Measurements from ENCODE around the gene DRD1.
"Not testable (repeated sequence)": the region's sequence is repeated elsewhere in the genome, so short reads cannot be mapped to it uniquely, and the experiment has no call there.

The DRD1 gene

GRCh38 chr5:175467983-175468690, 24.2 kb upstream of the DRD1 start:
- no peak for DNase-seq

- no peak for DNase-seq
These were observed 22.8 kb upstream of the DRD1 start for GRCh38 chr5:175466700-175467318.

- DNase-seq, result no peak
These were observed 21.3 kb upstream of the DRD1 start for GRCh38 chr5:175465282-175465681.

DNA sequence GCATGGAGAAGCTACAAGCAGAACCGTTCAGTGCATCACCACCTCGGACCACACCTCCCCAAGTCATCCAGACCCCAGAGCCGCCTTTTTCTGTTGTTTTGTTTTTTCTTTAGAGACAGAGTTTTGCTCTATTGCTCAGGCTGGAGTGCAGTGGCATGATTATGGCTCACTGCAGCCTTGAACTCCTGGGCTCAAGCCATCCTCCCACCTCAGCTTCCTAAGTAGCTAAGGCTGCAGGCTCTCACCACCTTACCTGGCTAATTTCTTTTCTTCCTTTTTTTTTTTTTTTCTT, 20.9 kb upstream of the DRD1 start:
- no peak for DNase-seq

- peak; percentile 78 for DNase-seq
These were observed 20.3 kb upstream of the DRD1 start for GRCh38 chr5:175464074-175464941.

DNA sequence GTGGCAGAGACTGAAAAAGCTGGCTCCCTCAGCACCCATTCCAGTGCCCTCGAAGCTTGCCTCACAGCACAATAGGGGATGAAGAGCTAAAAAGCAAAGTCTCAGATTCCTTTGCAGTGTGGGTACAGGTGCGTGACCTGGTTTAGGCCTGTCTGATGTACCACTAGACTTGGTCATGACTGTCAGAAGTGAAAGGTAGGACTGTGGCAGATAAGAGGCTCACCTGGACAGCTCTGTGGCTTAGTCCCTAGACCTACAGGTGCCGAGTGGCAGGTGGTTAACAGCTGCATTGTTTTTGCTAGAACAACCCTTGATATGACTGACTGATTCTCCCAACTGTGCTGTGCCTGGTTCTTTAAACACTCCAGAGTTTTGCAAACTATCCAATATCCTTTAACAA, 19.7 kb upstream of the DRD1 start:
- no peak for DNase-seq

GRCh38 chr5:175461370-175461769, 17.4 kb upstream of the DRD1 start:
- no peak for DNase-seq

GRCh38 chr5:175460552-175460951, 16.6 kb upstream of the DRD1 start:
- DNase-seq, result no peak

DNA sequence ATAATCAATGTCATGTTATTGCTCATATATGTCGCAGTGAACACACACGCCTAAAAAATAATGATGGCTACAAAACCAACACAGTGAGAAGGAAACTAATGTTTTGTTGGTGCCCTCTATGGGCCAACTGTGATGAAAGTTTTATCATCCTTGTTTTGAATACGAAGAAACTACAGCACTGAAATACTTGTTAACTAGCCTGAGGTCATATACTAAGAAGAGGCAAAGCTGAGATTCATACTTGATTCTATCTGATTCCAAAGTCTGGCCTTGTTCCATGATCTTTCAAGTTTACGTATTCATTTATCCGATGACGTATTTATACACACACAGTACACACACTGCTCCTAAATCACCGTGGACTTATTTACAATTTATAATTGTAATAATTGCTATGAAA, 16.1 kb upstream of the DRD1 start:
- DNase-seq, result no peak

DNA sequence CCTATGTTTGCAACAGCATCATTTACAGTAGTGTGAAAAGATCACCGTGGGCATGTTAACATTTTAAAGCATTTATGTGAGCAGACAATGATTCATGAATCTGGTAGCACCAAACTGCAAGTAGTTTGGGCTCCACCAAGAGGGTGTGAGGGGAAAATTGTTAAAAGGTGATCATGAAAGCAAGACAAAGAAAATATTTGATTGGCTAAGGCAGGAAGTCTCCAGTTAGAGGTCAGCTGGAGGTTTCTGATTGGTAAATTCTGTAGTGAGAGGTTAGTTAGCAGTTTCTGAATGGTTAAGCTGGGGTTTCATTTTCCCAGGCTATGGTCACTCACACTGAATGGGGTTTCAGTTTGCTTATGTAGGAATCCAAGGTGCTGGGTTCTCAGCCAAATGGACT, 13.5 kb upstream of the DRD1 start:
- DNase-seq, result no peak

DNA sequence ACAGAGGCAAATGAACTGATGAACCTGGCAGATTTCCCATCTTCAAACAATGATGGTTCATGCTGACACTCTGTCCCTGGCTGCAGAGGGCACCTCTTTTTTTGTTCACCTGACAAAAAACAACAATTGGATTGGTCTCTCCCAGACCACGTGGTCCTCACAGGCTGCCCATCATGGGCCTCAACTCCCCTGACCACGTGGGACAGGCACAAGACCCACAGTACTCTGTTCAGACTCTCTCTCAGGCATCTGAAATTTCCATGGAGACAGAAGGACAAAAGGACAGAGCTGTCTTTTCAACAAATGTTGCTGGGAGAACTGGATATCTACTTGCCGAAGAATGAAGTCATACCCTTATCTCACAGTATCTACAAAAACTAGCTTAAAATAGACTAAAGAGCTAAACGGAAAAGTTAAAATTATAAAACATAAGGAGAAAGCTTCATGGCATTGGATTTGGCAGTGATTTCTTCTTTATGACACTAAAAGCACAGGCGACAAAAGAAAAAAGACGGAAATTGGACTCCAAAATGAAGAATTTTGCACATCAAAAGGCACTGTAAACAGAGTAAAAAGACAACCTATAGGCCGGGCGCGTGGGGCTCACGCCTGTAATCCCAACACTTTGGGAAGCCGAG, 12.2 kb upstream of the DRD1 start:
- DNase-seq, result no peak

DNA sequence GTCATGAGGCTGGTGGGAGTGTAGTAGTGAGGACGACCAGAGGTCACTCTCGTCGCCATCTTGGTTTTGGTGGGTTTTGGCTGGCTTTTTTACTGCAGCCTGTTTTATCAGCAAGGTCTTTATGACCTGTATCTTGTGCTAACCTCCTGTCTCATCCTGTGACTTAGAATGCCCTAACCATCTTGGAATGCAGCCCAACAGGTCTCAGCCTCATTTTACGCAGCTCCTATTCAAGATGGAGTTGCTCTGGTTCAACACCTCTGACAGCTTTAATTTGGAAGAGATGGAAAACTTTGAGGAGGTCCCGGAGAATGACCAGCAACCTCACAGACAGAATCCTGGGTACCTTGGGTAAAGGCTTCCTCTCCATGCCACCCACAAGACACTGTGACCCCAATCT, 10.4 kb upstream of the DRD1 start:
- not testable (repeated sequence) for DNase-seq

- no peak for DNase-seq
These were observed 8.2 kb upstream of the DRD1 start for GRCh38 chr5:175452166-175452565.

DNA sequence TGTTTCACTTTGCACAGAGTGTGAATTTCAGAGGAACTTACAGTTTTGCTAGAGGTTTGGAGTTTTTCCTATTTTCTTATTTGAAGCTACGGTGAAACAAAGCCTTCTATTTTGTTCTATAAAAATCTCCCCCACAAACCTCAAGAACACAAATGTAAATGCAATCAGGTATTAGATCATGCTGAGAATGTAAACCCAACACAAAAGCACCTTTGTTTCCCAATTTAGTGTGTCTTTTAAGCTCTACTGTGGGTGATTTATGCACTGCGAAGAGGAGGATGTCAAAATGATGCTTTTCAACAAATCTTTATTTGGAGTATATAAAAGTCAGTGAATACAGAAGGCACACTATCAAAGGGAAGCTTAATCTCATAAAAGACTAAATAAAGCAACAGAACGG, 4.3 kb upstream of the DRD1 start:
- no peak for DNase-seq

- DNase-seq, result no peak
These were observed 3.6 kb upstream of the DRD1 start for GRCh38 chr5:175447571-175447970.

DNA sequence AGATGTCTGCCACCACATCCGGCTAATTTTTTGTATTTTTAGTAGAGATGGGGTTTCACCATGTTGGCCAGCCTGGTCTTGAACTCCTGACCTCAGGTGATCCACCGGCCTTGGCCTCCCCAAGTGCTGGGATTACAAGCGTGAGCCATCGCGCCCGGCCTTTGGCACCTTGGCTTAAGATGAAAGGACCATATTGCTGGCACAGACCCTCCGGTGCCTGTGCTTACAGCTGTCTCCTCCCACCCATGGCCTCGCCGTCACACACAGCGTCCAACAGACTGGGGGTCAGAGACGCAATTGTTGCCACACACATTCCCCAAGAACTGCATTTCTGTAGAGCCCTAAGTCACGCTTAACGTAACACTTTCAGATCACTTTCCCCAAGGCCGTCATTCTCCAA, 2.4 kb upstream of the DRD1 start:
- DNase-seq, result not testable (repeated sequence)

- DNase-seq, result no peak
These were observed 999 bp upstream of the DRD1 start for GRCh38 chr5:175444905-175445456.

DNA sequence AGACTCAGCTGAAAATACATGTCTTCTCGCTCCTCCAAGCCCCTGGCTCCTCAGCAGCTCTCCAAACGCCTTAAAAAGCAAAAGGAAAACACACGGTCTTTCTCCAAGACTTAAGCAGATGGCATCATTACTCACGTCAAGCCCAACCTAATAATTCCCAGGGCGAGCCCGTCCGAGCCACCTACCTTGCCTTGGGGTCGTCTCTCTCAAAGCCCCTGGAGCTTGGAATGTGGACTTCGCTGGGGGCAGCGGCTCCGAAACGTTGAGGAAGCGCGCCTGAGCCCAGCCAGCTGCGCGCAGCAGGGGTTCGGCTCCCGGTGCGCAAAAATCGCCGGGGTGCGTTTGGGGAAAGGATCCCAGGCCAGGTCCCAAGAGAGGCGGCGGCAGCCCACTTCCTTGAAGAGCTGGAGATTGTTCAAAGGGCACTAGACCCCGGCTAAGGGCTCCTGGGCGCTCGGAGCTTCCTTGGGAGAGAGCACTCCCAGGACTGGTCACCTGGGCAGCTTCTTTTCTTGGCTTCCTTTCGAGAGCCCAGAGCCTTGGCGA, 395 bp downstream of the DRD1 start:
- DNase-seq, result no peak

DNA sequence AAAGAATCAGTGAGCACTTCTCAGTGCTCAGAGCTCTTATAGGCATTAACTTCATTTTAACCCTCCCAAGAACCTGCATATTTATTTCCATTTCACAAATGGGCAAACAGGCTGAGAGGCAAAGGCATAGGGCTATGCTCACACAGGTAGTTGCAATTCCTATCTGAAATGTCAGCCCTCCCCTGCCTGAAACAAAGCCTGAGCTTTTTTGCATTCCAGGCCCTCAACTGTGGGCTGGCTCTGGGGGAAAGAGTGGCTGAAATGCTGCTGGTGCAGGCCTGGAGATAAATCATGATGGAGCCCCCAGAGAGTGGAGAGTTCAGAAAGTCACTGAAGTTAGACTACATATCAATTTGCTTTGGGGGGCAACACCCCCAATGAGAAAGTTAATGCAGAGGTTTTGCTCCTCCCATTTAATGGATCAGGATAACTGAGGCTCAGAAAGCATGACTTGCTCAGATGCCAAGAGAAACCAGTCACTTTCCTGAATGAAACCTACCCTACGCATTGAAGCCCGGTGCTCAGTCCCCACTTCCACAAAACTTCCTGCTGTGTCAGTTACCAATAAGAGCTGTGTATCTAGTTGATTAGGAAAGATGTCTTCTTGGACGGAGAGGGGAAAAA, 5.6 kb downstream of the DRD1 start:
- DNase-seq, result no peak

DNA sequence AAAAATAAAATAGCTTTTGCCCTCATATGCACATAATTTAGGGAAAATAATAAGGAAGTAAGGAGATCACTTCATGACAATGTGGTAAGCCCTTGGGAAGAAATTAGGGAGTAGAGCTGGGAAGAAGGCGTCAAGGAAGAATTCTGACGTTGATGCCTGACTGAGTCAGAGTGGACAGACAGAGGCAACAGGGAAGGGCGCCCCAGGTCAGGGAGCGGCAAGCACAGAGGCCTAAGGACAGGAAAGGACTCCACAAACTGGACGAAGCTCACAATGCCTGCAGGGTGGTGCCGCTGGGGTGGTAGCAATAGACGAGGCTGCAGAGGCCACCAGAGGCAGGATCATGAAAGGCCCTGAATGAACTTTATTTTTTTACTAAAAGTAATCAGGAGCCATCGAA, 7.6 kb downstream of the DRD1 start:
- no peak for DNase-seq

GRCh38 chr5:175434800-175435199, 9.2 kb downstream of the DRD1 start:
- no peak for DNase-seq

- no peak for DNase-seq
These were observed 16.2 kb downstream of the DRD1 start for GRCh38 chr5:175427762-175428161.

DNA sequence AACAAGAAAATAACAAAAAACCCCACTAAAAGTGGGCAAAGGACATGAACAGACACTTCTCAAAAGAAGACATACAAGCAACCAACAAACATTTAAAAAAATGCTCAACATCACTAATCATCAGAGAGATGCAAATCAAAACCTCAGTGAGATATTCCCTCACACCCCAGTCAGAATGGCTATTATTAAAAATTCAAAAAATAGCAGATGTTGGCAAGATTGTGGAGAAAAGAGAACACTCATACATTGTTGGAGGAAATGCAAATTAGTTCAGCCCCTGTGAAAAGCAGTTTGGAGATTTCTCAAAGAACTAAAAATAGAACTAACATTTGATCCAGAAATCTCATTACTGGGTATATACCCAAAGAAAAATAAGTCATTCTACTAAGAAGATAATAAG, 19.4 kb downstream of the DRD1 start:
- not testable (repeated sequence) for DNase-seq

All from activated CD8-positive, alpha-beta memory T cell treated with anti-CD3 and anti-CD28 coated beads, Interleukin-2, amount 50 U/mL, for 48 hours (primary cell).